D721Med (cell line): ENCODE measurements around the gene DAB2IP.

Experiments used
- DNase-seq: peaks from one replicate; pipeline ENCODE4 v3.0.0; 2011; ENCODE audit warnings: low spot score; ENCODE audit not compliant: insufficient read length
- FAIRE-seq: peaks from 2 replicates; lab custom pipeline; 2011; peaks lifted over from hg19 to GRCh38; lab: Jason Lieb, UNC
- TF ChIP-seq, protein P1 (sequence below): IDR thresholded peaks from 2 replicates; pipeline ENCODE4 v1.5.1; 2012; ENCODE audit warnings: mild to moderate bottlenecking, control low read depth; ENCODE audit not compliant: insufficient read depth; ENCODE audit errors: missing control alignments

Gene DAB2IP

DNA sequence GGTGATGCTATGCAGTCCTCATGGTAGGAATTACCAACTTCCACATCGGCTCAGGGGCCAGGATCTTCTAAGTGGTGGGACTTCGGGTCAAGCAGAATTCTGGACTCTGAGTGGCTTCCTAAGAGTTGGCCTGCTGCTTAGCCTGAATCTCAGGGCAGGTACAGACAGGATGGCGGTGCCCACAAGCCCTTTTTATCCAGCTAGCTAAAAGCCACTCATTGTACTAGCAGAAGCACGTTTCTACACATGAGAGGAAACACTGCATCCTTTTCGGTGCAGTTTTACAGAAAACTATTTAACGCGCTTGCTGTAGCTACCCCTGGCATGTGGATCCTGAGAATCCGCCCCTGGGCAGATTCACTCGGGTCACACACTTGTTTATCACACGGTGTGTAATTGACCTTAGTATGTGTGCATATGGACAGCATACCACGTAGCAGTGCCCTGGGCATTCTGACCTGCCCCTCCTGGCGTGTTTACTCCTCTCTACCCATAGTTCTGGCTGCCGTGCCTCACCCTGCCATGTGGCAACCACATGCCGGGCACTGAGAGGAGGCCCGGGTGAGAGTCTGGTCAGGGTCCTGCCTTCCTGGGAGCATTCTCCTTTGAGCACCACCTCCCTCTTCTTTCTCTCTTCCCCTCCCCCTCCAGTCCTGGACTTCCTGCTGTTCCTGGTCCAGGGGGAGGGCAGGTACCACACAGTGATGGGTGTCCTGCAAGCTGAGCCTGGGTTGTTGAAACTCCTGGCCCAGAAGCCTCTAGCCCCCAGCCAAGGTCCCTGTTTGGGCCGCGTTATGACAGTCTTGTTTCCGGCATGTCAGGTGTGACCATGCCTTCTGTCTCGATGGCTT is 65.9 kb downstream of the DAB2IP start:
- TF ChIP-seq, protein P1, sequence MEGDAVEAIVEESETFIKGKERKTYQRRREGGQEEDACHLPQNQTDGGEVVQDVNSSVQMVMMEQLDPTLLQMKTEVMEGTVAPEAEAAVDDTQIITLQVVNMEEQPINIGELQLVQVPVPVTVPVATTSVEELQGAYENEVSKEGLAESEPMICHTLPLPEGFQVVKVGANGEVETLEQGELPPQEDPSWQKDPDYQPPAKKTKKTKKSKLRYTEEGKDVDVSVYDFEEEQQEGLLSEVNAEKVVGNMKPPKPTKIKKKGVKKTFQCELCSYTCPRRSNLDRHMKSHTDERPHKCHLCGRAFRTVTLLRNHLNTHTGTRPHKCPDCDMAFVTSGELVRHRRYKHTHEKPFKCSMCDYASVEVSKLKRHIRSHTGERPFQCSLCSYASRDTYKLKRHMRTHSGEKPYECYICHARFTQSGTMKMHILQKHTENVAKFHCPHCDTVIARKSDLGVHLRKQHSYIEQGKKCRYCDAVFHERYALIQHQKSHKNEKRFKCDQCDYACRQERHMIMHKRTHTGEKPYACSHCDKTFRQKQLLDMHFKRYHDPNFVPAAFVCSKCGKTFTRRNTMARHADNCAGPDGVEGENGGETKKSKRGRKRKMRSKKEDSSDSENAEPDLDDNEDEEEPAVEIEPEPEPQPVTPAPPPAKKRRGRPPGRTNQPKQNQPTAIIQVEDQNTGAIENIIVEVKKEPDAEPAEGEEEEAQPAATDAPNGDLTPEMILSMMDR: no peak
- DNase-seq: no peak
- FAIRE-seq: no peak

DNA sequence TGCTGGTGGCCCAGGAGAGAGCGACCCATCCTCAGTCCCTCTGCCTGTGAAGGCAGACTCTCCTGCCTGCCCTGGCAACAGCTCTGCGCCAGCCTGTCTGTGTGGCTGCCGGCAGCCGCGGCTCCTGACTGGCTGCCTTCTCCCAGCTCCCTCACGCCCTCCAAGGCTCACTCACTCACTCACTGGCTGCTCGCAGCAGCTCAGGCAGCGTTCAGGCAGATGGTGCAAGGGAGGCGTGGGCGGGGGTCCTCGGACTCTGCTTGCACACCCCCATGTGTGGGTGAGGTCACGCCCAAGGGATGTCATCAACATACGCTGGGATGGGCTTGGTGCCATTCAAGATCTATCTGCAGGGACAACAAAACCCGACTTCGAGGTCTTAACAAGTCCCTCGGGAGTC is 66.7 kb downstream of the DAB2IP start:
- FAIRE-seq (no peak), DNase-seq (peak; percentile 56)
- TF ChIP-seq, protein P1: no peak

DNA sequence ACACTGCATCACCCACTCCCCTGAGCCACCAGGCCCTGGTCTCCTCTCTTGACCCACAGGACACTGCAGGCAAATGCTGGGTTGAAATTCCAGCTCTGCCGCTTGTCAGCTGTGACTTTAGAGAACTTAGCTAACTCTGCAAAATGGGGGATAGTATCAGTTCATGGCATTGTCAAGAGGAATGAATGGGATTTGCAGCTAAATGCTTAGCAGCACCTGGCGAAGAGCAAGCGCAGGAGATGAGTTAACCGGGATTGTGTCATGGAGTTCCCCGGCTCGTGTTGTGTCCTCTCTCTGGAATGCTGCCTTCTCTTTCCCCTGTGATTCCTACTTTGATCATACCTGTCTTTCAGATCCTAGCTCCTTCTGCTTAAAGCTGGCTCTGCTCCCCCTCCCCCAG is 67.1 kb downstream of the DAB2IP start:
- TF ChIP-seq, protein P1: no peak
- no peak for FAIRE-seq
- DNase-seq: no peak

DNA sequence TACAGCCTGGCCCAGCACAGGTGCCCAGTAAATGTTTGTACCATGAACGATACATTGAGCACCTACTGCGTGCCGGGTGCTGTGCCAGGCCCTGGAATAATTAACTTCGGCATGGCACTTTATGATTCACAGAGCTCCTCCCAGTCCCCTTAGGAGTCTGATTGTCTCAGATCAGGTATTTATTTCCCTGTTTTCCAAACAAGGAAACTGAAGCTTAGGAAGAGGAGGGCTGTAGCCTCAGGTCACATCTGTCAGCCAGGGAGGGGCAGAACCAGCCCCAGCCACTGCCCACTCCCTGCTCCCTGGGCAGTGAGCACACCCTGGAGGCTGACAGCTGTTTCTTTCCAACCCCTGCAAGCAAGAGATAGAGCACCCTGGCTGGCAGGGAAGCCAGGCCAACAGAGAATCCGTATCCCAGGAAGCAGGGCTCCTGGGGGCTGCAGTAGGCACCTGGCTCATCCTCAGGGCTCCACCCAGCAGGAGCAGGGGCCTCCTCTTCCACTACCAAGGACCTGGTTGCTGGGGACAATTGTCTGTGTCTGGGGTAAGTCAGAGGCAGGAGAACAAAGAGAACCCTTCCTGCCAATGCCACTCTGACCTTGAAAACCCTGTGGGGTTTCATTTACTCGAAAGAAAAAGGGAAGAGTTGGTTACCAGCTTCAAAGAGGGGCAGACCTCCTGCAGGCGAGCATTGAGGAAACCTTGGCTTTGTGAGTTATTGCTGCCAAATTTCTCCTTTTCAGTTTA is 69.0 kb downstream of the DAB2IP start:
- DNase-seq (no peak), FAIRE-seq (no peak)
- TF ChIP-seq, protein P1: no peak

DNA sequence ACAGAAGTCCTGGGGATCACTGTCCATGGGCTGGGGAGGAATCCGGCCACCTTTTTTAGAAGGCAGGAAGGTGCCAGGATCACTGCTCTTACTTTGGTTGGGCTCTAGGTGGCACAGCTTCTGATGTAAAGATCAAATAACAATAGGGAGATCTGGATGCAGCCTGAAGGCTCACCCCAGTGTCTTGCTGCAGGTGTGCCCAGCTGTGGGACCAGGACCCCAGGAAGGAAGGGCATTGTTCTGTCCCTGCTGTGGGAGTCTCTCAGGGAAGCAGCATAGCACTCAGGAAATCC is 69.6 kb downstream of the DAB2IP start:
- no peak for FAIRE-seq
- no peak for DNase-seq
- TF ChIP-seq, protein P1: peak; percentile 27

DNA sequence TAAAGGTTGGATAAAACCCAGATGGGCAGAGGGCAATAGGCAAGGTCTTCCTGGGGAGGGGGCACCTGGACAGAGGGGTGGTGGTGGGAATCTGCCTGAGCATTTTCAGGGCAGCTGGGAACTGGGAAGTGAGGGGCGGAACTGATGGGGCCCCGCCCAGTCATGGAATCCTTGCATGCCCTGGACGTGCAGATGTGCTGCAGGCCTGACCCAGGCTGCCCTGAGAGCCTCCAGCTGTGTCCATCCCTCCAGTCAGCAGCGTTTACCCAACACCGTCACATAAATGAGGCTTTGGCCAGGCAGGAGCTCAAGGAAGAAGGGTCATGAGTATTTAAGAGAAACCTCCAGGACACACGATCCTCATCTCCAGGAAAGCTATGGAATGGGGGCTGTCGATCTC is 70.3 kb downstream of the DAB2IP start:
- DNase-seq (no peak), FAIRE-seq (no peak)
- TF ChIP-seq, protein P1: no peak
